ENCODE measurements around the gene KPNA6. TPM values are rescaled to one million over a fixed set of nuclear protein-coding genes. Genes with fewer than 3 reads are reported as not detected.

KPNA6 gene
- total and polyA plus RNA-seq, 8 donors = 30.6 to 73.2 (median 35.2) TPM

DNA sequence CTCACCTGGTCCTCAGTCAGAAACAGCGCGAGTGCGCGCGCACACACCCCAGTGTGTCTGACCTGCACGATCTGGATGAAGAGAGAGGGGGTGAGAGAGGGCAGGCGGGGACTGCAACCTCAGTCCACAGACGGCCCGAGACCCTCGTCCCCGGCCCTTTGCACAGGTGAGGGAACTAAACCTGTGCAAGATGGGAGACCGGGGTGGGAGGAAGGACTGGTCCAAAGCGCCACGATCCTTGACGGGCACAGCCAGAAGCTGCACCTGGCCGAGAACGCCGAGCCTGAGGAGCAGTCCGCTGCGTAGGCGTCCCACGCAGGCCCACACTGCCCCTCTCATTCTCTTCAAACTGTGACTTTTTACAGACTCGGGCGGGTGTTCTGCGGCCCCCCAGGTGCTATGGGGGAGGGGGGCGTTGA lies 97.1 kb downstream of the KPNA6 start:
- H3K9me3 ChIP-seq = no peaks in the 10 kb centered on the region
- H3K36me3 ChIP-seq = no peaks in the 10 kb centered on the region
- DNase-seq = peak in 1 of 4 donors; percentile 77
- TF ChIP-seq, protein P1, sequence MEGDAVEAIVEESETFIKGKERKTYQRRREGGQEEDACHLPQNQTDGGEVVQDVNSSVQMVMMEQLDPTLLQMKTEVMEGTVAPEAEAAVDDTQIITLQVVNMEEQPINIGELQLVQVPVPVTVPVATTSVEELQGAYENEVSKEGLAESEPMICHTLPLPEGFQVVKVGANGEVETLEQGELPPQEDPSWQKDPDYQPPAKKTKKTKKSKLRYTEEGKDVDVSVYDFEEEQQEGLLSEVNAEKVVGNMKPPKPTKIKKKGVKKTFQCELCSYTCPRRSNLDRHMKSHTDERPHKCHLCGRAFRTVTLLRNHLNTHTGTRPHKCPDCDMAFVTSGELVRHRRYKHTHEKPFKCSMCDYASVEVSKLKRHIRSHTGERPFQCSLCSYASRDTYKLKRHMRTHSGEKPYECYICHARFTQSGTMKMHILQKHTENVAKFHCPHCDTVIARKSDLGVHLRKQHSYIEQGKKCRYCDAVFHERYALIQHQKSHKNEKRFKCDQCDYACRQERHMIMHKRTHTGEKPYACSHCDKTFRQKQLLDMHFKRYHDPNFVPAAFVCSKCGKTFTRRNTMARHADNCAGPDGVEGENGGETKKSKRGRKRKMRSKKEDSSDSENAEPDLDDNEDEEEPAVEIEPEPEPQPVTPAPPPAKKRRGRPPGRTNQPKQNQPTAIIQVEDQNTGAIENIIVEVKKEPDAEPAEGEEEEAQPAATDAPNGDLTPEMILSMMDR (IDR thresholded peaks at IDR 0.05) = no peak
- intact Hi-C loops (cut with DNase I) = no loop called here
- peak; percentile 18 for ATAC-seq
- peak overlapping the region in 1 of 2 donors; percentile 61 for H3K27ac ChIP-seq
- no peaks in the 10 kb centered on the region for H3K27me3 ChIP-seq
- peaks cover 15 to 35% of the 10 kb centered on the region in 2 donors for H3K4me1 ChIP-seq
- H3K4me3 ChIP-seq = peak overlapping the region; percentile 55 to 69

DNA sequence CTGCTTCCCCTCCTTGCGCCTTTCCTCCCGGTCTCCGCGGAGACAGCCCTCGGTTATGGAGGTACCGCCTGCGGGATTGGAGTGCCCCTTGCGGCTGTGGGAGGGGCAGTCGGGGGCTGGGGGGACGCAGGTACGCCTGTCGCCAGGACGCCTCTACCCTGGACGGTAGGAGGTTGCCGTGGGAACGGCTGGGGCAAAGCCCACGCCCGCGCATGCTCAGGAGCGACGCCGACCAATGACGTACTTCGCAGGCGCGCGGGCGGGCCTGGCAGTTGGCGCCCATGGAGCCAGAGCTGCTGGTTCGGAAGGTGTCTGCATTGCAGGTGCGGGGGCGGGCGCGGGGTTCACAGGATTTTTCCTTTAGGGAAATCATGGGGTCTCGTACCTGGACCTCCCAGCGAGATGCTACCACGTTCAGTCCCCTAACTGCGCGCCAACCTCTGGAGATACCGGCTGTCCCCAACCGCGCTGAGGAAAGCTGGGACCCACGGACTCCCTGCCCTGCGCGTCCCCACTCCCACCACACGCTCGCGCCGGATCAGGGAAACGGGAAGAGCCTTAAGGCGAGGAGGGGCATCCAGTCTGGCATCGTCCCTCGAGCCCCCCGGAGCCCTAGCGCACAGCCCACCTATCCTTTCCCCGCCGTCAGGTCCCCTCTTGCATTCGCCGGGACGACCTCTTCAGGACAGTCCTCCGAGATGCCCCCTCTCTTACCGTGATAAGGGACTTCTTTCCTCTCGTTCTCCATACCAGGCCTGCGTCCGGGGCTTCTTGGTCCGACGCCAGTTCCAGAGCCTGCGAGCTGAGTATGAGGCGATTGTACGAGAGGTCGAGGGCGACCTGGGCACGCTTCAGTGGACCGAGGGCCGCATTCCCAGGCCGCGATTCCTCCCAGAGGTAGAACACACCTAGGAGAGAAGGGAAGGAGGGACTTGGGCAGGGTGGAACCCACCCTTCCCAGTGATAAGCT lies 97.8 kb downstream of the KPNA6 start, which contains the start of gene IQCC:
Gene IQCC (plus strand): TSS at position 271 of the 970 bp plus-strand sequence. CDS start 11 bp downstream, at position 282.
- DNase-seq = peak; percentile 85 to 96 (median 92)
- no peaks in the 10 kb centered on the region for H3K36me3 ChIP-seq
- TF ChIP-seq, protein P1 (IDR thresholded peaks at IDR 0.05) = no peak
- peak within 1 kb of the TSS in 1 of 2 donors; percentile 61 for H3K27ac ChIP-seq
- H3K4me3 ChIP-seq = peak within 1 kb of the TSS; percentile 55 to 69
- peak; percentile 88 for ATAC-seq
- peaks cover 15 to 27% of the 10 kb centered on the region in 2 donors for H3K4me1 ChIP-seq
- intact Hi-C loops (cut with DNase I) = no loop called here
- H3K9me3 ChIP-seq = no peaks in the 10 kb centered on the region
- no peaks in the 10 kb centered on the region for H3K27me3 ChIP-seq

DNA sequence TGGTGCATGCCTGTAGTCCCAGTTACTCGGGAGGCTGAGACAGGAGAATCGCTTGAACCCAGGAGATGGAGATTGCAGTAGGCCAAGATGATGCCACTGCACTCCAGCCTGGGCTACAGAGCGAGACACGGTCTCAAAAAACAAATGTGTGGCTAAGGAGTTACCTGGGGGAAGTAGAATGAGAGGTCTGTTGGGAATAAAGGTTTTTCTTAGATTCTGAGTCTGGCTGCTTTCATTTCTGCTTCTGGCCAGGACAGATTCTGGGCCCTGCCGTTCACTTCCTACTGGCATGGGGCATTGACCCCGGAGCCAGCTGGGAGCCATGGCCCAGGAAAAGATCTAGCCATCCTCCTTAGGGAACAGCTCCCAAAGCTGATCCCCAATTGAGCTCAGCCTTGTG lies 100.6 kb downstream of the KPNA6 start:
- DNase-seq = no peak
- intact Hi-C loops (cut with DNase I) = no loop called here
- peaks cover 6 to 15% of the 10 kb centered on the region in 2 donors for H3K4me1 ChIP-seq
- H3K27ac ChIP-seq = no peak overlapping the region
- TF ChIP-seq, protein P1 (IDR thresholded peaks at IDR 0.05) = no peak
- H3K9me3 ChIP-seq = no peaks in the 10 kb centered on the region
- H3K27me3 ChIP-seq = no peaks in the 10 kb centered on the region
- H3K36me3 ChIP-seq = peaks cover 0 to 7% of the 10 kb centered on the region in 2 donors
- no peak overlapping the region for H3K4me3 ChIP-seq
- ATAC-seq = no peak

DNA sequence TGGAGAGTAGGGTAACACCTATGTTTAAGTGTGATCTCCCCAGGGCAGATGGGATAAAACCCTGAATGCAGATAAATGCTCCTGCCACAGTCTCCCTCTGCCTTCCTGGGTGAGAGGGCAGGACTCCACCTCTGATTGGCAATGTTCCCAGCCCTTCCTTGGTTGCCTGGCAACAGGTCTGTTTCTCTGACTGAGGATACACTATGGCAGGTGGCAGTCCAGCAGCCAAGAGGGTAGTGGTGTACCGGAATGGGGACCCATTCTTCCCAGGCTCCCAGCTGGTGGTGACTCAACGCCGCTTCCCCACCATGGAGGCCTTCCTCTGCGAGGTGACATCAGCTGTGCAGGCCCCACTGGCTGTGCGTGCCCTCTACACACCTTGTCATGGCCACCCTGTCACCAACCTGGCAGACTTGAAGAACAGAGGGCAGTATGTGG lies 101.1 kb downstream of the KPNA6 start, which contains the start of gene DCDC2B:
Gene DCDC2B (plus strand): TSS at position 199 of the 438 bp plus-strand sequence. CDS start 5 bp downstream, at position 204.
- no peak within 1 kb of the TSS for H3K4me3 ChIP-seq
- no peaks in the 10 kb centered on the region for H3K27me3 ChIP-seq
- peak in 2 of 4 donors; percentile 59 to 65 for DNase-seq
- peaks cover 0 to 7% of the 10 kb centered on the region in 2 donors for H3K36me3 ChIP-seq
- no peaks in the 10 kb centered on the region for H3K9me3 ChIP-seq
- H3K27ac ChIP-seq = no peak within 1 kb of the TSS
- TF ChIP-seq, protein P1 (IDR thresholded peaks at IDR 0.05) = no peak
- intact Hi-C loops (cut with DNase I) = no loop called here
- H3K4me1 ChIP-seq = peaks cover 6 to 15% of the 10 kb centered on the region in 2 donors
- ATAC-seq = peak; percentile 8

All from left lung (tissue), 10 donors.